Measurements from ENCODE around the gene MARCHF7.
"Not testable (repeated sequence)": the region's sequence is repeated elsewhere in the genome, so short reads cannot be mapped to it uniquely, and the experiment has no call there.

Gene MARCHF7

DNA sequence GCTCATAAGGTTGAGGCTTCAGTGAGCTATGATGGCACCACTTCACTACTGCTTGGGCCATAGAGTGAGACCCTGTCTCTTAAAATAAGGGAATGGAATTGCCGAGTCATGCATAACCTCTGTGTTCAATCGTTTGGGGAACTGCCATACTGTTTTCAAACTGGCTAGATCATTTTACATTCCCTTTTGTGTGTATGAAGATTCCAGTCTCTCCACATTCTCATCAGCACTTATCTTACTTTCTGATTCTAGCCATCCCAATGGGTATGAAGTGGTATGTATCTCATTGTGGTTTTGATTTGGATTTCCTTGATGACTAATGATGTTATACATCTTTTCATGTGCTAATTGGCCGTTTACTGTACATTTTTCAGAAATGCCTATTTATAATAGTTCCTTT lies 23.7 kb downstream of the MARCHF7 start:
- Histone ChIP-seq H3K4me3 (no peak overlapping the region), H3K36me3 (replicated peaks) (peaks cover 83% of the 10 kb centered on the region), H3K4me1 (no peaks in the 10 kb centered on the region; the same call in 1 of the 2 replicates), H3K27me3 (ENCODE audit: low read depth) (no peaks in the 10 kb centered on the region), H3K9me3 (no peaks in the 10 kb centered on the region)
- in situ Hi-C loops (cut with MboI; ENCODE audit: low sequenced_read_pairs), result no loop called here
- DNase-seq (ENCODE audit: low spot score in 2 of 2), result no peak

DNA sequence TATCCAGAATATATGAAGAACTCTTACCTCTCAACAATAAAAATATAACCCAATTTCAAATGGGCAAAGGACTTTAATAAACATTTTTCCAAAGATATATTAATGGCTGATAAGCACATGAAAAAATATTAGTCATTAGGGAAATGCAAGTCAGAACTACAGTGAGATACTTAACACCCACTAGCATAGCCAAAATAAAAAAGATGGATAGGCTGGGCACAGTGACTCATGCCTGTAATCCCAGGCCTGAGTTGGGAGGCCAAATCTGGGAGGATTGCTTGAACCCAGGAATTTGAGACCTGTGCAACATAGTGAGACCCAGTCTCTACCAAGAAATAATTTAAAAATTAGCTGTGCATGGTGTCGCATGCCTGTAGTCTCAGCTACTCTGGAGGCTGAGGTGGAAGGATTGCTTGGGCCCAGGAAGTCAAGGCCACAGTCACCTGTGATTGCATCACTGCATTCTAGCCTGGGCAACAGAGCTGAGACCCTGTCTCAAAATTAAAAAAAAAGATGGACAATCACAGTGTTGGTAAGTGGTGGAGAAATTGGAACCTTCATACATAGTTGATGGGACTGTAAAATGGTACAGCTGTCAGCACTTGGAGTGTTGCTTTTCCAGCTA lies 25.1 kb downstream of the MARCHF7 start:
- DNase-seq (ENCODE audit: low spot score in 2 of 2), result no peak
- peaks cover 79% of the 10 kb centered on the region for H3K36me3 ChIP-seq (replicated peaks)
- no peaks in the 10 kb centered on the region; the same call in 1 of the 2 replicates for H3K4me1 ChIP-seq
- no peaks in the 10 kb centered on the region for H3K27me3 ChIP-seq (ENCODE audit: low read depth)
- no peaks in the 10 kb centered on the region for H3K9me3 ChIP-seq
- no peak overlapping the region for H3K4me3 ChIP-seq
- in situ Hi-C loops (cut with MboI; ENCODE audit: low sequenced_read_pairs), result no loop called here

DNA sequence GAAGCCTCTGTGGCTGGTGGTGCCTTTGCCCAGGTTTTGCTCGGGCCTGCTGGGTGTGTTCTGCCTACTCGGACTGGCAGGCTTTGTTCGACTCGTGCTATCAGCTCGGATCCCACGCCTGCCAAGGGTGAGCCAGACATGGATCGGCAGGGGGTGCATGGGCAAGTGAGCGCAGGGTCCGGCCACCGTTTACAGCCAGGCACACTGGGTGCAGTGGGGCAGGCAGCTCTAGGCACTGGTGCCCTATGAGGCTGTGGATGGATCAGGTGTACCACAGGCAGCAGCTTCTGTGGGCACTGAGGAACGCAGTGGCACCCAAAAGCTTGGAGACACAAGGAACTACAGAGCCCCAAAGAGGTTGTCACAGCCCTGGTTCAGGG lies 25.6 kb downstream of the MARCHF7 start:
- no peak for DNase-seq (ENCODE audit: low spot score in 2 of 2)
- no peaks in the 10 kb centered on the region for H3K9me3 ChIP-seq
- no peak overlapping the region for H3K4me3 ChIP-seq
- in situ Hi-C loops (cut with MboI; ENCODE audit: low sequenced_read_pairs), result no loop called here
- H3K27me3 ChIP-seq (ENCODE audit: low read depth), result no peaks in the 10 kb centered on the region
- no peaks in the 10 kb centered on the region; the same call in 1 of the 2 replicates for H3K4me1 ChIP-seq
- peaks cover 81% of the 10 kb centered on the region for H3K36me3 ChIP-seq (replicated peaks)

DNA sequence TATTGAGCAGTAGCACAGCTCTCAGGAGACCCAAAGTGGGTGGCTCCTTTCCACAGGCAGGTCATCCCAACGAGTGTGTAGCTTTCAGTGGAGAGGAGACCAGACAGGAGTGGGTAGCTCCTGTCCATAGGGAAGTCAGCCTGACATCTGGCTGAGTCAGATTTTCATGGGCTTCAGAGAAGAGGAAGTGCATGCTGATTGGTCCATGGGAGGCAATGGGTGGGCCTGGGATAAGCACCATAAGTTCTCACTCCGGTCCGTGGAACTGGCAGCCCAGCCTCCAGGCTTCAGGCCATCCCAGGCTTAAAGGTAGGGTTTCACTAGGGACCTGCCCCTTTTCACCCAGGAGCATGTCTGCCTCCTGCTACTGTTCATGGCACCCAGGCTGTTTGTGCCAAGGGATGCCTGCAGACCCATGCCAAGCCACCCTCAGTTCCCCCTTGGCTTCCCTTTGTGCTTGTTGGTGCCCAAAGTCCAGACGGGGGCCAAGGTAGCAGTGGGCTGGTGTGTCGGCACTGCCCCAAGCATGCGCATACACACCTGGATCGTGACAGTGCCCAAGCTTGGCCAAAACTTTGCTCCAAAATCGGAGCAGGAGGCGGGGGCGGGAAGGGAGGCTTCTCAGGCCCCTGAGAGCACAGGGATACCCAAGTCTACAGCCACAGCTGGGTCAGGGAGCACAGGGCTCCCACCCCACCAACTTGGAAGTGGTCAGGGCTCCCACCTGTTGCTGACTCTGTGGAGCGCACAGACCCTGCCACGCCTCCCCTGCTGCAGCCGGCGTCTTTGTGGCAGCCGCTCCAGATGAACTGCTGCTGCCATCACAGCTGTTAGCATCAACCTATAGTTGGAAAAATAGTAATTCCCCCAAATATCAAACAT lies 26.4 kb downstream of the MARCHF7 start:
- Histone ChIP-seq H3K4me1 (no peaks in the 10 kb centered on the region; the same call in 1 of the 2 replicates), H3K27me3 (ENCODE audit: low read depth) (no peaks in the 10 kb centered on the region), H3K9me3 (no peaks in the 10 kb centered on the region), H3K36me3 (replicated peaks) (peaks cover 80% of the 10 kb centered on the region), H3K4me3 (no peak overlapping the region)
- in situ Hi-C loops (cut with MboI; ENCODE audit: low sequenced_read_pairs), result no loop called here
- no peak for DNase-seq (ENCODE audit: low spot score in 2 of 2)

DNA sequence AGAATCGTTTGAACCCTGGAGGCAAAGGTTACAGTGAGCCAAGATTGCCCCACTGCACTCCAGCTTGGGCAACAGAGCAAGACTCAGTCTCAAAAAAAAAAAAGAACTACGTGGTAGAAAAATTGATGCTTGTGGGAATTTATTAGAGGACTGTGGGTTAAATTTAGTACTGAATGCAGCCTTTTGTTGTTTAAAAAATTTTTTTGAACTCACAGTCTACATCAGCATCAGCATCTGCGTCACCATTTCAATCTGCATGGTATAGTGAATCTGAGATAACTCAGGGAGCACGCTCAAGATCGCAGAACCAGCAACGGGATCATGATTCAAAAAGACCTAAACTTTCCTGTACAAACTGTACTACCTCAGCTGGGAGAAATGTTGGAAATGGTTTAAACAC lies 30.5 kb downstream of the MARCHF7 start:
- in situ Hi-C loops (cut with MboI; ENCODE audit: low sequenced_read_pairs), result no loop called here

DNA sequence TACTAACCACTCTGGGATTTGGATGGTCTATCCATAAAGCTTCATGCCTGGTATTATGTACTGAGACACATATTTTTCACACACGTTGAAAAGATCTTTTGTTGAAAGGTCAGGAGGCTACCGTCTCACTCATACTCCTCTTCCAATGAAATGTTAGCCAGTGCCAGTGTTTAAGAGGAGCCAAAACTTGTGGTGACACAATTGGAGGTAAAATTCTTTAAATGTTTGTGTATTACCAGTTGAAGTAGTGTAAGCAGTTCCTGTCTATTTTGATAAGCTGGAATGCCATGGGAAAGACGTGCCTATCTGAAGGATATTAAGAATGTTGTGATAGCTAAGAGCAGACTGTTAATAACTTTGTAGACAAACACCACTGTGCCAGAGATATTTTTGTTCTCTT lies 32.1 kb downstream of the MARCHF7 start:
- in situ Hi-C loops (cut with MboI; ENCODE audit: low sequenced_read_pairs), result no loop called here

More for the DNA sequence above, 30.5 kb downstream of the MARCHF7 start:
- H3K9me3 ChIP-seq, result no peaks in the 10 kb centered on the region
- peaks cover 73% of the 10 kb centered on the region for H3K36me3 ChIP-seq (replicated peaks)
- no peak overlapping the region for H3K4me3 ChIP-seq
- no peaks in the 10 kb centered on the region for H3K27me3 ChIP-seq (ENCODE audit: low read depth)
- no peak for DNase-seq (ENCODE audit: low spot score in 2 of 2)
- no peaks in the 10 kb centered on the region for H3K4me1 ChIP-seq

DNA sequence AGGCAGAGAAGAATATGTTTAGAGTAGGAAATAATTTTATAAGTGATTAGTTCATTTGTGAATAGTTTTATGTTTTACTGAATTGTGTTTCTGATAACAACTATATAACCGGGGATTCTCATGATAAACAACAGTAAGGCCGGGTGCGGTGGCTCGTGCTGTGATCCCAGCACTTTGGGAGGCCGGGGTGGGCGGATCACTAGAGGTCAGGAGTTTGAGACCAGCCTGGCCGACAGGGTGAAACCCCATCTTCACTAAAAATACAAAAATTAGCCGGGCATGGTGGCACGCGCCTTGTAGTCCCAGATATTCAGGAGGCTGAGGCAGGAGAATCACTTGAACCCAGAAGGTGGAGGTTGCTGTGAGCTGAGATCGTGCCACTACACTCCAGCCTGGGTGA lies 32.9 kb downstream of the MARCHF7 start:
- in situ Hi-C loops (cut with MboI; ENCODE audit: low sequenced_read_pairs); H3K4me3 ChIP-seq: not testable (repeated sequence)

More for the DNA sequence above, 32.1 kb downstream of the MARCHF7 start:
- Histone ChIP-seq H3K4me3 (no peak overlapping the region), H3K9me3 (no peaks in the 10 kb centered on the region), H3K4me1 (no peaks in the 10 kb centered on the region), H3K27me3 (ENCODE audit: low read depth) (no peaks in the 10 kb centered on the region), H3K36me3 (replicated peaks) (peaks cover 71% of the 10 kb centered on the region)
- DNase-seq (ENCODE audit: low spot score in 2 of 2), result no peak

DNA sequence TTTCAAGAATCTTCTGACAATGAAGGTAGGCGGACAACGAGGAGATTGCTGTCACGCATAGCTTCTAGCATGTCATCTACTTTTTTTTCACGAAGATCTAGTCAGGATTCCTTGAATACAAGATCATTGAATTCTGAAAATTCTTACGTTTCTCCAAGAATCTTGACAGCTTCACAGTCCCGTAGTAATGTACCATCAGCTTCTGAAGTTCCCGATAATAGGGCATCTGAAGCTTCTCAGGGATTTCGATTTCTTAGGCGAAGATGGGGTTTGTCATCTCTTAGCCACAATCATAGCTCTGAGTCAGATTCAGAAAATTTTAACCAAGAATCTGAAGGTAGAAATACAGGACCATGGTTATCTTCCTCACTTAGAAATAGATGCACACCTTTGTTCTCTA lies 35.8 kb downstream of the MARCHF7 start:
- Histone ChIP-seq H3K4me1 (no peaks in the 10 kb centered on the region), H3K4me3 (no peak overlapping the region), H3K9me3 (no peaks in the 10 kb centered on the region), H3K27me3 (ENCODE audit: low read depth) (no peaks in the 10 kb centered on the region), H3K36me3 (replicated peaks) (peaks cover 77% of the 10 kb centered on the region)
- in situ Hi-C loops (cut with MboI; ENCODE audit: low sequenced_read_pairs), result no loop called here
- DNase-seq (ENCODE audit: low spot score in 2 of 2), result no peak

More for the DNA sequence above, 32.9 kb downstream of the MARCHF7 start:
- H3K4me1 ChIP-seq; H3K27me3 ChIP-seq (ENCODE audit: low read depth); DNase-seq (ENCODE audit: low spot score in 2 of 2); H3K9me3 ChIP-seq: not testable (repeated sequence)
- H3K36me3 ChIP-seq (replicated peaks), result peaks cover 70% of the 10 kb centered on the region

DNA sequence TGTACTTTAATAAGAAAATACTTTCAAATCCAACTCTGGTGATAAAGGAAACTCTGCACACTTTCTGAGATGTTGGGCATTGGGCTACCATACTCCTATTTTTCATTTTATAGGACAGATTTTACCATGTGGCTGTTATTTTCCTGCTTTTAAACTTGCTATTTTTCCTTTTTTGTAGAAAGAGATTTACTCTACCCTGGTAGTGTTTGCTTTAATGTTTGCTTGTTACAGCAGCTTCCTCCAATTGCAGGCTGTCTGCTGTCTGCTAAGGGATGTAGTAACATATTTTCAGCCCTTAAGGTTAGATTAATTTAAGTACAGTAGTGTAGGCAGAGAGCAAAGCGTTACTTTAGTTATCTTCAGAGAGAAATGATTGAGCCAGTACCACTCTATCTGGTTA lies 38.6 kb downstream of the MARCHF7 start:
- no peaks in the 10 kb centered on the region for H3K9me3 ChIP-seq
- no peaks in the 10 kb centered on the region for H3K4me1 ChIP-seq
- no peak overlapping the region for H3K4me3 ChIP-seq
- no peak for DNase-seq (ENCODE audit: low spot score in 2 of 2)
- peaks cover 83% of the 10 kb centered on the region for H3K36me3 ChIP-seq (replicated peaks)
- no peaks in the 10 kb centered on the region for H3K27me3 ChIP-seq (ENCODE audit: low read depth)
- in situ Hi-C loops (cut with MboI; ENCODE audit: low sequenced_read_pairs), result no loop called here

DNA sequence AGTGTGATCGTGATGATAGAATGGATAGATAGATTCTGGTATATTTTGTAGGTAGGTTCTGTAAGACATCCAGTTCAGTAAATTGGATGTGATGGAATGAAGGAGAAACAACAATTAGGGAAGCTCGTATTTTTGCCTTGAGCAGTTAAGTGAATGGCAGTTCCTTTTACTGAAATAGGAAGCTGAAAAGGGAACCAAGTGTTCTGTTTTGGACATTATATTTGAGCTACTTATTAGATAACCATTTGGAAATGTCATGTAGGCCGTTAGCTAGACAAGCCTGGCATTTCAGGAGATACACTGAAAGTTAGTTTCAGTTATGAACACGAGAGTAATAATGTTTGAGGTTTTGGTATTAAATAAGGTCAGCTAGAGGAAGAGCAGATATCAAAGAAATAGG lies 41.5 kb downstream of the MARCHF7 start:
- in situ Hi-C loops (cut with MboI; ENCODE audit: low sequenced_read_pairs), result no loop called here
- Histone ChIP-seq H3K27me3 (ENCODE audit: low read depth) (no peaks in the 10 kb centered on the region), H3K4me1 (no peaks in the 10 kb centered on the region), H3K4me3 (no peak overlapping the region), H3K9me3 (no peaks in the 10 kb centered on the region), H3K36me3 (replicated peaks) (peaks cover 79% of the 10 kb centered on the region)
- DNase-seq (ENCODE audit: low spot score in 2 of 2), result no peak

DNA sequence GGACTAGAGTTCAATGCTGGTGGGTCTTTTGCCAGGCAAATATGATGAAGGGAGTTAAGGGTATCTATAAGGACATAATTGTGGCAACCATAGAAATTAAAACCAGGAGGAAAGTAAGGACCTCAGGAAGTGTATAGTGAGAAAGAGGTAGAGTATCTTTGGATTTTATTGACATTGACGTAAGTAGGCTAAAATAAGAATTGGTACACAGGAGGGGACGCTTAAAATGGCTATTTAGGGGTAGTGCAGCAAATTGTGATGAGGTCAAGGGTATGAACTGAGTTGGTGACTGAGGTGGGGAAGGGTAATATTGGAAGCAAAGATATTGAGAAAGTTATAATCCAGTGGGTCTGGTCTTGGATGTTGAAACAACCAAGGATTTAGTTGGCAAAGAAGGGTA lies 42.7 kb downstream of the MARCHF7 start:
- in situ Hi-C loops (cut with MboI; ENCODE audit: low sequenced_read_pairs), result no loop called here
- no peaks in the 10 kb centered on the region for H3K27me3 ChIP-seq (ENCODE audit: low read depth)
- H3K4me1 ChIP-seq, result no peaks in the 10 kb centered on the region
- no peak for DNase-seq (ENCODE audit: low spot score in 2 of 2)
- no peaks in the 10 kb centered on the region for H3K9me3 ChIP-seq
- H3K36me3 ChIP-seq (replicated peaks), result peaks cover 83% of the 10 kb centered on the region
- H3K4me3 ChIP-seq, result no peak overlapping the region

DNA sequence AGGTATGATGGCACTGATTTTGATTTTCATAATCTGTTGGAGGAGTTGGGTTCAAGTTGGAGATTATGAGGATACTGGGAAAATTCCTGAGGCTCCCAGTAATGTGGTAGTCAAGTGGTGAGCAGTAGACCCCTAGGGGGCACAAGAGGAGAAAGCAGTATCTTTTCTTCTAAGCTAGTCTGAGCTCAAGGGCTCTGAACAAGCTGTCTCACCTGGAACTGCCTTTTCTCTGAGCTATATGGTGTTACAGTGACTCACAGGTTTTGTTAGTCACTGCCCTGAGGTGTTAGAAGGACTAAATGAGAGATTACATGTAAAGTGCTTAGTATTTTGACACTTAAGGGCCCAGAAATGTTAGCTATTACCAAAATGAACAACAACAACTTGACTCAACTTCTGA lies 43.5 kb downstream of the MARCHF7 start:
- Histone ChIP-seq H3K4me1 (no peaks in the 10 kb centered on the region), H3K36me3 (replicated peaks) (peaks cover 86% of the 10 kb centered on the region)
- peak; percentile 29 to 33 for DNase-seq (ENCODE audit: low spot score in 2 of 2)

DNA sequence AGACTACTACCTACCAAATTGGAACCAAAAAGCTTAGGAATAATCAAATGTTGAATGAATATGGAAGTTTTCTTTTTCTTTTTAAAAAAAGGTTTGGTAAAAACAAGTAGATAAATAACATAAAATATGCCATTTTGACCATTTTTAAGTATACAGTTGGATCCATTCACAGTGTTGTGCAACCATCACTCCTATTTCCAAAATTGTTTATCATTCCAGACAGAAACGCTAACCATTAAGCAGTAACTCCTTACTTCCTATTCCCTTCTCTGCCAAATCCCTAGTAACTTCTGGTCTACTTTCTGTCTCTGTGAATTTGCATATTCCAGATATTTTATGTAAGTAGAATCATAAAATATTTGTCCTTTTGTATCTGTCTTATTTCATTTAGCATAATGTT lies 45.9 kb downstream of the MARCHF7 start:
- DNase-seq (ENCODE audit: low spot score in 2 of 2), result no peak
- no peaks in the 10 kb centered on the region for H3K9me3 ChIP-seq
- in situ Hi-C loops (cut with MboI; ENCODE audit: low sequenced_read_pairs), result no loop called here
- no peaks in the 10 kb centered on the region for H3K27me3 ChIP-seq (ENCODE audit: low read depth)
- H3K4me1 ChIP-seq, result no peaks in the 10 kb centered on the region
- no peak overlapping the region for H3K4me3 ChIP-seq
- H3K36me3 ChIP-seq (replicated peaks), result peaks cover 78% of the 10 kb centered on the region

More for the DNA sequence above, 43.5 kb downstream of the MARCHF7 start:
- H3K4me3 ChIP-seq, result no peak overlapping the region
- H3K27me3 ChIP-seq (ENCODE audit: low read depth), result no peaks in the 10 kb centered on the region
- H3K9me3 ChIP-seq, result no peaks in the 10 kb centered on the region
- in situ Hi-C loops (cut with MboI; ENCODE audit: low sequenced_read_pairs), result no loop called here

DNA sequence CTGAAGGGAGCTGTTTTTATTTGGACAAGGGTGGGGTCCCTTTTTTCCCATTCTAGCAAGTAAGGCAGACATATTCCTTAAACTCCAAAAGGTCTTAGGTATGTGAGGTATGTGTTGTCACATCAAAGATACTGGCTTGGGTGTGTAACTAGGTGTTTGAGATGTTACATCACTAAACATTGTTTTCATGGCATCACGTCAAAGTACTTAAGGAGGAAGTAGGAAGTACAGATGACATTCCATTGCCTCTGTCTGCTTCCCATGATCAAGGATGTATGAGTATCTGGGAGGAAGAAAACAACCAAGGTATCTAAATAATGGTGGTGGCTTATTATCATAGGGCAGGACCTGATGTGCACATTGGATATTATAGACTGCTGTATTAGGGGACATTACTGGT lies 46.4 kb downstream of the MARCHF7 start:
- H3K9me3 ChIP-seq, result no peaks in the 10 kb centered on the region
- H3K4me3 ChIP-seq, result no peak overlapping the region
- no peak for DNase-seq (ENCODE audit: low spot score in 2 of 2)
- no peaks in the 10 kb centered on the region for H3K4me1 ChIP-seq
- H3K27me3 ChIP-seq (ENCODE audit: low read depth), result no peaks in the 10 kb centered on the region
- in situ Hi-C loops (cut with MboI; ENCODE audit: low sequenced_read_pairs), result no loop called here
- peaks cover 78% of the 10 kb centered on the region for H3K36me3 ChIP-seq (replicated peaks)
